Activated CD8-positive, alpha-beta T cell treated with anti-CD3 and anti-CD28 coated beads, Interleukin-2, amount 10 ng/mL, durations not matched to agents 7 days and 5 days (primary cell): Measurements from ENCODE around the gene SLC9A9. TPM values are rescaled to one million over a fixed set of nuclear protein-coding genes. Genes with fewer than 3 reads are reported as not detected.

ENCODE experiments used
- ATAC-seq: fragments of 150-1000 bp; cut with Tn5 transposase; one replicate; pipeline ENCODE4 v1.10.0; 2021; ENCODE audit warnings: moderate library complexity
- CTCF ChIA-PET: fragments of 350-600 bp; sonication (Branson Sonifier 250); formaldehyde crosslinking; loops from one replicate; lab custom pipeline; 2021; ENCODE audit warnings: antibody characterized with exemption; lab: Charles Lee
- POLR2A ChIA-PET: fragments of 350-600 bp; sonication (Branson Sonifier 250); formaldehyde crosslinking; loops from one replicate; lab custom pipeline; 2021; ENCODE audit warnings: antibody characterized with exemption; lab: Charles Lee
- DNase-seq: peaks from one replicate; pipeline ENCODE4 v3.0.0-alpha.2; 2020
- H3K27ac Mint-ChIP-seq: one replicate; pipeline ENCODE4 v1.8.0; 2021; ENCODE audit warnings: mild to moderate bottlenecking, mixed read lengths
- H3K27me3 Mint-ChIP-seq: one replicate; pipeline ENCODE4 v1.8.0; 2021; ENCODE audit warnings: low read depth, mixed read lengths
- H3K36me3 Mint-ChIP-seq: one replicate; pipeline ENCODE4 v1.8.0; 2021; ENCODE audit warnings: low read depth, mixed read lengths
- H3K4me1 Mint-ChIP-seq: one replicate; pipeline ENCODE4 v1.8.0; 2021; ENCODE audit warnings: low read depth, mixed read lengths
- H3K4me3 Mint-ChIP-seq: one replicate; pipeline ENCODE4 v1.8.0; 2021; ENCODE audit warnings: mild to moderate bottlenecking, mixed read lengths
- H3K9me3 Mint-ChIP-seq: one replicate; pipeline ENCODE4 v1.8.0; 2022; ENCODE audit warnings: mixed read lengths; ENCODE audit not compliant: insufficient read depth
- total RNA-seq, 2 experiments: library from RNA; stranded (reverse); gene quantifications; one replicate each; pipeline ENCODE4 v1.2.3, GENCODE V29; 2021

SLC9A9 gene
- total RNA-seq, 2 experiments from 2014 or later, result 6.6 to 7.4 TPM

GRCh38 chr3:143839980-143840379, 8.3 kb downstream of the SLC9A9 start:
- H3K36me3 Mint-ChIP-seq, result no peaks in the 10 kb centered on the region
- CTCF ChIA-PET, result no interaction called here
- H3K27me3 Mint-ChIP-seq, result no peaks in the 10 kb centered on the region
- no peak overlapping the region for H3K27ac Mint-ChIP-seq
- DNase-seq, result no peak
- no peak for ATAC-seq
- no peaks in the 10 kb centered on the region for H3K9me3 Mint-ChIP-seq
- no peak overlapping the region for H3K4me3 Mint-ChIP-seq
- POLR2A ChIA-PET, result no interaction called here
- no peaks in the 10 kb centered on the region for H3K4me1 Mint-ChIP-seq

- no peaks in the 10 kb centered on the region for H3K27me3 Mint-ChIP-seq
- DNase-seq, result no peak
- ChIA-PET CTCF (no interaction called here), POLR2A (no interaction called here)
- peaks cover 4% of the 10 kb centered on the region for H3K4me1 Mint-ChIP-seq
- H3K4me3 Mint-ChIP-seq, result no peak overlapping the region
- H3K36me3 Mint-ChIP-seq, result no peaks in the 10 kb centered on the region
- H3K27ac Mint-ChIP-seq, result no peak overlapping the region
- ATAC-seq, result no peak
- no peaks in the 10 kb centered on the region for H3K9me3 Mint-ChIP-seq
Observed at GRCh38 chr3:143837076-143837475, 11.2 kb downstream of the SLC9A9 start.

- DNase-seq (no peak), ATAC-seq (no peak)
- Mint-ChIP-seq H3K36me3 (peaks cover 4% of the 10 kb centered on the region), H3K9me3 (no peaks in the 10 kb centered on the region), H3K4me3 (no peak overlapping the region), H3K4me1 (peaks cover 16% of the 10 kb centered on the region), H3K27ac (no peak overlapping the region), H3K27me3 (no peaks in the 10 kb centered on the region)
- ChIA-PET CTCF (no interaction called here), POLR2A (no interaction called here)
Observed at GRCh38 chr3:143835312-143835711, 13.0 kb downstream of the SLC9A9 start.

GRCh38 chr3:143832433-143832832, 15.8 kb downstream of the SLC9A9 start:
- ChIA-PET CTCF (interaction anchor here (1.1 kb wide), 1 partner anchor 29 kb away, joined by 3 read pairs; no protein-coding TSS in a partner anchor), POLR2A (no interaction called here)
- Mint-ChIP-seq H3K4me3 (no peak overlapping the region), H3K4me1 (peaks cover 16% of the 10 kb centered on the region), H3K27ac (no peak overlapping the region), H3K36me3 (peaks cover 8% of the 10 kb centered on the region), H3K9me3 (no peaks in the 10 kb centered on the region), H3K27me3 (no peaks in the 10 kb centered on the region)
- no peak for DNase-seq
- no peak for ATAC-seq

- Mint-ChIP-seq H3K27ac (no peak overlapping the region), H3K27me3 (no peaks in the 10 kb centered on the region), H3K9me3 (no peaks in the 10 kb centered on the region), H3K36me3 (peaks cover 8% of the 10 kb centered on the region), H3K4me1 (peaks cover 16% of the 10 kb centered on the region), H3K4me3 (no peak overlapping the region)
- DNase-seq, result no peak
- CTCF ChIA-PET, result no interaction called here
- POLR2A ChIA-PET, result no interaction called here
- ATAC-seq, result no peak
Observed at GRCh38 chr3:143831994-143832393, 16.3 kb downstream of the SLC9A9 start.

- H3K4me3 Mint-ChIP-seq, result no peak overlapping the region
- POLR2A ChIA-PET, result no interaction called here
- ATAC-seq (no peak), DNase-seq (no peak)
- peaks cover 13% of the 10 kb centered on the region for H3K36me3 Mint-ChIP-seq
- no peak overlapping the region for H3K27ac Mint-ChIP-seq
- CTCF ChIA-PET, result no interaction called here
- H3K9me3 Mint-ChIP-seq, result no peaks in the 10 kb centered on the region
- peaks cover 23% of the 10 kb centered on the region for H3K4me1 Mint-ChIP-seq
- H3K27me3 Mint-ChIP-seq, result no peaks in the 10 kb centered on the region
Observed at GRCh38 chr3:143831208-143831607, 17.1 kb downstream of the SLC9A9 start.

- Mint-ChIP-seq H3K27me3 (no peaks in the 10 kb centered on the region), H3K36me3 (peaks cover 15% of the 10 kb centered on the region), H3K4me1 (peaks cover 27% of the 10 kb centered on the region), H3K27ac (no peak overlapping the region), H3K9me3 (peaks cover under 1% of the 10 kb centered on the region), H3K4me3 (no peak overlapping the region)
- POLR2A ChIA-PET, result no interaction called here
- no peak for ATAC-seq
- CTCF ChIA-PET, result no interaction called here
- DNase-seq, result no peak
Observed at GRCh38 chr3:143830786-143831185, 17.5 kb downstream of the SLC9A9 start.

- Mint-ChIP-seq H3K36me3 (peaks cover 19% of the 10 kb centered on the region), H3K27ac (no peak overlapping the region), H3K4me3 (no peak overlapping the region), H3K4me1 (peaks cover 32% of the 10 kb centered on the region), H3K27me3 (no peaks in the 10 kb centered on the region), H3K9me3 (peaks cover 3% of the 10 kb centered on the region)
- DNase-seq, result no peak
- no peak for ATAC-seq
- ChIA-PET CTCF (no interaction called here), POLR2A (no interaction called here)
Observed at GRCh38 chr3:143830063-143830462, 18.2 kb downstream of the SLC9A9 start.

GRCh38 chr3:143827425-143827824, 20.8 kb downstream of the SLC9A9 start:
- H3K4me3 Mint-ChIP-seq, result no peak overlapping the region
- POLR2A ChIA-PET, result no interaction called here
- peaks cover 3% of the 10 kb centered on the region for H3K9me3 Mint-ChIP-seq
- H3K4me1 Mint-ChIP-seq, result peaks cover 38% of the 10 kb centered on the region
- CTCF ChIA-PET, result no interaction called here
- ATAC-seq (no peak), DNase-seq (no peak)
- no peak overlapping the region for H3K27ac Mint-ChIP-seq
- no peaks in the 10 kb centered on the region for H3K27me3 Mint-ChIP-seq
- peaks cover 22% of the 10 kb centered on the region for H3K36me3 Mint-ChIP-seq

GRCh38 chr3:143826296-143826695, 22.0 kb downstream of the SLC9A9 start:
- Mint-ChIP-seq H3K4me1 (peaks cover 41% of the 10 kb centered on the region), H3K27ac (peak overlapping the region; percentile 26), H3K4me3 (no peak overlapping the region), H3K27me3 (no peaks in the 10 kb centered on the region), H3K9me3 (peaks cover 3% of the 10 kb centered on the region), H3K36me3 (peaks cover 22% of the 10 kb centered on the region)
- DNase-seq, result no peak
- CTCF ChIA-PET, result no interaction called here
- no peak for ATAC-seq
- POLR2A ChIA-PET, result interaction anchor here (2.1 kb wide), 1 partner anchor 145 kb away, joined by 7 read pairs; the partner anchor contains the start of gene DIPK2A

GRCh38 chr3:143825513-143825912, 22.8 kb downstream of the SLC9A9 start:
- peak overlapping the region; percentile 10 for H3K4me3 Mint-ChIP-seq
- peaks cover 41% of the 10 kb centered on the region for H3K4me1 Mint-ChIP-seq
- POLR2A ChIA-PET, result interaction anchor here (0.6 to 2.1 kb wide), 3 partner anchors 22 to 922 kb away, joined by 3 to 7 read pairs (median 3); partner anchors contain the start of gene DIPK2A
- H3K9me3 Mint-ChIP-seq, result peaks cover 3% of the 10 kb centered on the region
- CTCF ChIA-PET, result interaction anchor here (0.8 to 1.2 kb wide), 3 partner anchors 27 to 152 kb away, joined by 3 to 4 read pairs (median 3); no protein-coding TSS in a partner anchor
- H3K27me3 Mint-ChIP-seq, result no peaks in the 10 kb centered on the region
- peak; percentile 52 for DNase-seq
- H3K27ac Mint-ChIP-seq, result peak overlapping the region; percentile 74
- ATAC-seq, result peak; percentile 90
- H3K36me3 Mint-ChIP-seq, result peaks cover 18% of the 10 kb centered on the region

GRCh38 chr3:143824735-143825385, 23.4 kb downstream of the SLC9A9 start:
- POLR2A ChIA-PET, result interaction anchor here (0.6 to 2.1 kb wide), 3 partner anchors 23 to 921 kb away, joined by 3 to 7 read pairs (median 3); partner anchors contain the start of gene DIPK2A

More at GRCh38 chr3:143824735-143825385, 23.4 kb downstream of the SLC9A9 start:
- no peak for DNase-seq
- H3K36me3 Mint-ChIP-seq, result peaks cover 18% of the 10 kb centered on the region
- peak overlapping the region; percentile 60 for H3K27ac Mint-ChIP-seq
- CTCF ChIA-PET, result interaction anchor here (0.8 to 1.2 kb wide), 3 partner anchors 27 to 151 kb away, joined by 3 to 4 read pairs (median 3); no protein-coding TSS in a partner anchor
- H3K4me1 Mint-ChIP-seq, result peaks cover 41% of the 10 kb centered on the region
- no peaks in the 10 kb centered on the region for H3K27me3 Mint-ChIP-seq
- no peak for ATAC-seq
- peaks cover 3% of the 10 kb centered on the region for H3K9me3 Mint-ChIP-seq
- no peak overlapping the region for H3K4me3 Mint-ChIP-seq
